ENCODE measurements around the gene DENND6B. TPM values are rescaled to one million over a fixed set of nuclear protein-coding genes. Genes with fewer than 3 reads are reported as not detected.

Gene DENND6B
- total RNA-seq, 1 experiment from 2014 or later = 4.0 TPM

DNA sequence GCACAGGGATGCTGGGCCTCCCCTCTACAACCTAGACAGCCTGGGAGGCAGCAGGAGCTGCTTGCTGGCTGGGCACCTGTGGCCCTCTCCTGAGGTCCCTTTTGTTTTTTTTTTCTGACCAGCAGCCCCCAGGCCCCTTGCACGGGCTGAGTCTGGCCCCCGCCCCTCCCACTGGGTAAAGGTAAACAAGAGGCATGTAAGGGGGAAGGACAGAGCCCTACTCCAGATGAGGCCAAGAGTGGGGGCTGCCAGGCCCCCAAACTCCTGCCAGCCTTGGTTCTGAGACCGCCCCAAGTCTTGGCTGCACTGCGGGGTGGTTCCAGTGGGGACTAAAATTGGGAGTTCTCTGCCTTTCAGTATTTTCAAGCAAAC is 28.6 kb downstream of the DENND6B start:
- POLR2A ChIA-PET = no interaction called here
- no peak overlapping the region for H3K4me3 Mint-ChIP-seq (ENCODE audit: unreplicated experiment)
- CTCF ChIA-PET = no interaction called here
- intact Hi-C loops (cut with micrococcal nuclease) = no loop called here
- TF ChIP-seq, protein P1, sequence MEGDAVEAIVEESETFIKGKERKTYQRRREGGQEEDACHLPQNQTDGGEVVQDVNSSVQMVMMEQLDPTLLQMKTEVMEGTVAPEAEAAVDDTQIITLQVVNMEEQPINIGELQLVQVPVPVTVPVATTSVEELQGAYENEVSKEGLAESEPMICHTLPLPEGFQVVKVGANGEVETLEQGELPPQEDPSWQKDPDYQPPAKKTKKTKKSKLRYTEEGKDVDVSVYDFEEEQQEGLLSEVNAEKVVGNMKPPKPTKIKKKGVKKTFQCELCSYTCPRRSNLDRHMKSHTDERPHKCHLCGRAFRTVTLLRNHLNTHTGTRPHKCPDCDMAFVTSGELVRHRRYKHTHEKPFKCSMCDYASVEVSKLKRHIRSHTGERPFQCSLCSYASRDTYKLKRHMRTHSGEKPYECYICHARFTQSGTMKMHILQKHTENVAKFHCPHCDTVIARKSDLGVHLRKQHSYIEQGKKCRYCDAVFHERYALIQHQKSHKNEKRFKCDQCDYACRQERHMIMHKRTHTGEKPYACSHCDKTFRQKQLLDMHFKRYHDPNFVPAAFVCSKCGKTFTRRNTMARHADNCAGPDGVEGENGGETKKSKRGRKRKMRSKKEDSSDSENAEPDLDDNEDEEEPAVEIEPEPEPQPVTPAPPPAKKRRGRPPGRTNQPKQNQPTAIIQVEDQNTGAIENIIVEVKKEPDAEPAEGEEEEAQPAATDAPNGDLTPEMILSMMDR (IDR thresholded peaks at IDR 0.05; ENCODE audit: unreplicated experiment) = no peak
- BruUV-seq (replicated peaks) = no TSS peak
- H3K36me3 Mint-ChIP-seq (ENCODE audit: insufficient read depth, unreplicated experiment) = peaks cover 29% of the 10 kb centered on the region
- no peak for DNase-seq (ENCODE audit: unreplicated experiment)
- H3K27me3 Mint-ChIP-seq (ENCODE audit: insufficient read depth, unreplicated experiment) = no peaks in the 10 kb centered on the region
- no peak overlapping the region for H3K27ac Mint-ChIP-seq (ENCODE audit: low read depth, unreplicated experiment)
- H3K9me3 Mint-ChIP-seq (ENCODE audit: unreplicated experiment) = no peaks in the 10 kb centered on the region
- H3K4me1 Mint-ChIP-seq (ENCODE audit: insufficient read depth, unreplicated experiment) = peaks cover 27% of the 10 kb centered on the region

- DNase-seq (ENCODE audit: unreplicated experiment) = no peak
- Mint-ChIP-seq H3K9me3 (ENCODE audit: unreplicated experiment) (no peaks in the 10 kb centered on the region), H3K27me3 (ENCODE audit: insufficient read depth, unreplicated experiment) (no peaks in the 10 kb centered on the region), H3K4me1 (ENCODE audit: insufficient read depth, unreplicated experiment) (peaks cover 28% of the 10 kb centered on the region), H3K4me3 (ENCODE audit: unreplicated experiment) (no peak overlapping the region), H3K36me3 (ENCODE audit: insufficient read depth, unreplicated experiment) (peaks cover 26% of the 10 kb centered on the region), H3K27ac (ENCODE audit: low read depth, unreplicated experiment) (no peak overlapping the region)
- POLR2A ChIA-PET = interaction anchor here (2.0 kb wide), 1 partner anchor 8 kb away, joined by 7 read pairs; no protein-coding TSS in a partner anchor
- CTCF ChIA-PET = interaction anchor here (0.6 to 0.9 kb wide), 2 partner anchors 26 to 35 kb away, joined by 3 read pairs; no protein-coding TSS in a partner anchor
- intact Hi-C loops (cut with micrococcal nuclease) = no loop called here
- BruUV-seq (replicated peaks) = no TSS peak
- TF ChIP-seq, protein P1 (IDR thresholded peaks at IDR 0.05; ENCODE audit: unreplicated experiment) = no peak
These were observed 29.1 kb downstream of the DENND6B start for GRCh38 chr22:50297510-50298265.

GRCh38 chr22:50296658-50297490 is 29.9 kb downstream of the DENND6B start:
- H3K27ac Mint-ChIP-seq (ENCODE audit: low read depth, unreplicated experiment) = no peak overlapping the region

More at GRCh38 chr22:50296658-50297490, 29.9 kb downstream of the DENND6B start:
- Mint-ChIP-seq H3K4me3 (ENCODE audit: unreplicated experiment) (no peak overlapping the region), H3K27me3 (ENCODE audit: insufficient read depth, unreplicated experiment) (no peaks in the 10 kb centered on the region), H3K4me1 (ENCODE audit: insufficient read depth, unreplicated experiment) (peaks cover 23% of the 10 kb centered on the region), H3K36me3 (ENCODE audit: insufficient read depth, unreplicated experiment) (peaks cover 30% of the 10 kb centered on the region), H3K9me3 (ENCODE audit: unreplicated experiment) (no peaks in the 10 kb centered on the region)
- POLR2A ChIA-PET = interaction anchor here (2.0 kb wide), 1 partner anchor 9 kb away, joined by 7 read pairs; no protein-coding TSS in a partner anchor
- DNase-seq (ENCODE audit: unreplicated experiment) = no peak
- no TSS peak for BruUV-seq (replicated peaks)
- CTCF ChIA-PET = interaction anchor here (0.9 kb wide), 1 partner anchor 27 kb away, joined by 3 read pairs; no protein-coding TSS in a partner anchor
- intact Hi-C loops (cut with micrococcal nuclease) = no loop called here
- TF ChIP-seq, protein P1 (IDR thresholded peaks at IDR 0.05; ENCODE audit: unreplicated experiment) = no peak
